SK-N-SH (cell line): ENCODE data around the gene PRR18. TPM values are rescaled to one million over a fixed set of nuclear protein-coding genes. Genes with fewer than 3 reads are reported as not detected.

Experiments used
- CTCF ChIA-PET: fragments of 300-600, 350-600 bp; formaldehyde crosslinking; extraction: SDS; loops from one replicate; lab custom pipeline; 2021; lab: Yijun Ruan, JAX
- POLR2A ChIA-PET: fragments of 350-600 bp; sonication (Branson Sonifier 250); formaldehyde crosslinking; extraction: SDS; loops from one replicate; lab custom pipeline; 2020; ENCODE audit warnings: antibody characterized with exemption, inconsistent platforms; lab: Yijun Ruan, JAX
- DNase-seq: peaks from one replicate; pipeline ENCODE4 v3.0.0; 2012
- H2AFZ ChIP-seq: fragments of 200-600 bp; sonication (generic); 2 replicates; pipeline ENCODE4 v1.8.1; 2016; ENCODE audit warnings: antibody characterized with exemption, mild to moderate bottlenecking, low read depth
- H3F3A ChIP-seq: fragments of 200-600 bp; sonication (generic); replicated peaks from 2 replicates; pipeline ENCODE3; 2016; ENCODE audit warnings: antibody characterized with exemption, mild to moderate bottlenecking; ENCODE audit not compliant: insufficient read depth
- H3K27ac ChIP-seq, 2 experiments: fragments of 200-500 bp in 1 of 2; fragments of 200-600 bp in 1 of 2; sonication (Bioruptor generic) in 1 of 2; sonication (generic), shearing (Covaris generic) in 1 of 2; 2 replicates each; pipeline versions ENCODE4 v1.5.1 to v1.6.1; 2014 to 2016; ENCODE audit warnings: low read depth in 2 of 2, inconsistent platforms in 1 of 2, low read length in 1 of 2, mild to moderate bottlenecking in 1 of 2, mixed read lengths in 1 of 2
- H3K27me3 ChIP-seq: fragments of 200-600 bp; sonication (generic), shearing (Covaris generic); 2 replicates; pipeline ENCODE4 v1.6.1; 2016; ENCODE audit warnings: mixed run types; ENCODE audit not compliant: insufficient read depth
- H3K36me3 ChIP-seq, 2 experiments: fragments of 200-500 bp in 1 of 2; fragments of 200-600 bp in 1 of 2; sonication (Bioruptor generic) in 1 of 2; sonication (generic) in 1 of 2; replicated peaks in 1 of 2; 2 replicates each; pipeline versions ENCODE3 to v1.5.1; 2014 to 2016; ENCODE audit warnings: low read length in 1 of 2, mild to moderate bottlenecking in 1 of 2; ENCODE audit not compliant: insufficient read depth in 2 of 2, control insufficient read depth in 1 of 2
- H3K4me1 ChIP-seq, 2 experiments: fragments of 200-500 bp in 1 of 2; fragments of 200-600 bp in 1 of 2; sonication (Bioruptor generic) in 1 of 2; sonication (generic), shearing (Covaris generic) in 1 of 2; 2 replicates each; pipeline versions ENCODE4 v1.5.1 to v1.6.1; 2014 to 2016; ENCODE audit warnings: low read depth in 1 of 2, low read length in 1 of 2, mixed run types in 1 of 2; ENCODE audit not compliant: insufficient read depth in 2 of 2, control insufficient read depth in 1 of 2
- H3K4me2 ChIP-seq: fragments of 200-600 bp; sonication (generic), shearing (Covaris generic); 2 replicates; pipeline ENCODE4 v1.6.1; 2017; ENCODE audit warnings: mixed run types
- H3K4me3 ChIP-seq, 2 experiments: fragments of 200-500 bp in 1 of 2; fragments of 200-600 bp in 1 of 2; sonication (Bioruptor generic) in 1 of 2; sonication (generic), shearing (Covaris generic) in 1 of 2; 2 replicates each; pipeline versions ENCODE4 v1.5.1 to v1.8.1; 2014 to 2016; ENCODE audit warnings: low read depth in 2 of 2, inconsistent platforms in 1 of 2, low read length in 1 of 2, mild to moderate bottlenecking in 1 of 2, mixed read lengths in 1 of 2, moderate library complexity in 1 of 2
- H3K79me2 ChIP-seq: fragments of 200-600 bp; sonication (generic); 2 replicates; pipeline ENCODE4 v1.8.1; 2017; ENCODE audit warnings: mild to moderate bottlenecking; ENCODE audit not compliant: insufficient read depth
- H3K9ac ChIP-seq: fragments of 200-600 bp; sonication (generic); 2 replicates; pipeline ENCODE4 v1.6.1; 2017; ENCODE audit warnings: mixed run types
- H3K9me2 ChIP-seq: fragments of 200-600 bp; sonication (generic); 2 replicates; pipeline ENCODE4 v1.6.1; 2017; ENCODE audit warnings: mixed run types
- H3K9me3 ChIP-seq: fragments of 200-600 bp; sonication (generic); 2 replicates; pipeline ENCODE4 v1.6.1; 2017; ENCODE audit warnings: mixed run types, mild to moderate bottlenecking, moderate library complexity
- H4K20me1 ChIP-seq: fragments of 200-600 bp; sonication (generic); 2 replicates; pipeline ENCODE4 v1.6.1; 2017; ENCODE audit warnings: mild to moderate bottlenecking, mixed run types; ENCODE audit not compliant: insufficient read depth
- ELF1 ChIP-seq: IDR thresholded peaks from 2 replicates; pipeline ENCODE4 v1.4.0; 2012
- EZH2phosphoT487 ChIP-seq: fragments of 200-600 bp; sonication (generic); IDR thresholded peaks from 2 replicates; pipeline ENCODE4 v1.6.1; 2017; ENCODE audit warnings: low read depth, mixed run types, mild to moderate bottlenecking, antibody characterized with exemption, moderate library complexity, borderline replicate concordance
- FOXM1 ChIP-seq: IDR thresholded peaks from 2 replicates; pipeline ENCODE4 v1.4.0; 2012; ENCODE audit warnings: low read depth, mild to moderate bottlenecking
- JUND ChIP-seq: IDR thresholded peaks from 2 replicates; pipeline ENCODE4 v1.4.0; 2012
- MXI1 ChIP-seq: IDR thresholded peaks from 2 replicates; pipeline ENCODE4 v1.6.1; 2012; ENCODE audit warnings: mild to moderate bottlenecking, low read depth, low read length, improper control_type of control experiment
- NFIC ChIP-seq: IDR thresholded peaks from 2 replicates; pipeline ENCODE4 v1.4.0; 2012; ENCODE audit warnings: borderline replicate concordance
- NRF1 ChIP-seq: IDR thresholded peaks from 2 replicates; pipeline ENCODE4 v1.6.1; 2012; ENCODE audit warnings: low read depth, mild to moderate bottlenecking, low read length
- POLR2AphosphoS5 ChIP-seq: IDR thresholded peaks from 2 replicates; pipeline ENCODE4 v1.6.1; 2012; ENCODE audit warnings: low read depth, low read length
- RAD21 ChIP-seq: IDR thresholded peaks from 2 replicates; pipeline ENCODE4 v1.6.1; 2012; ENCODE audit warnings: mild to moderate bottlenecking, low read length
- RFX5 ChIP-seq: IDR thresholded peaks from 2 replicates; pipeline ENCODE4 v1.6.1; 2012; ENCODE audit warnings: mild to moderate bottlenecking, improper control_type of control experiment, low read length
- RXRA ChIP-seq: IDR thresholded peaks from 2 replicates; pipeline ENCODE4 v1.4.0; 2012; ENCODE audit warnings: low read depth, mild to moderate bottlenecking, borderline replicate concordance
- SIN3A ChIP-seq: IDR thresholded peaks from 2 replicates; pipeline ENCODE4 v1.6.1; 2012; ENCODE audit warnings: low read depth, mild to moderate bottlenecking, low read length, moderate library complexity, borderline replicate concordance
- SMC3 ChIP-seq: IDR thresholded peaks from 2 replicates; pipeline ENCODE4 v1.6.1; 2012; ENCODE audit warnings: low read depth, low read length, improper control_type of control experiment
- TAF1 ChIP-seq: IDR thresholded peaks from 2 replicates; pipeline ENCODE4 v1.6.1; 2012; ENCODE audit warnings: low read depth, mild to moderate bottlenecking, low read length, moderate library complexity, borderline replicate concordance
- TEAD4 ChIP-seq: IDR thresholded peaks from 2 replicates; pipeline ENCODE4 v1.4.0; 2012; ENCODE audit warnings: mild to moderate bottlenecking, borderline replicate concordance; ENCODE audit not compliant: insufficient read depth
- YY1 ChIP-seq: IDR thresholded peaks from 2 replicates; pipeline ENCODE4 v1.4.0; 2012; ENCODE audit warnings: low read depth, mild to moderate bottlenecking
- WGBS: methylation state at CpG from one replicate; pipeline ENCODE4 v1.1.6; 2017; ENCODE audit warnings: low lambda C conversion rate; 5-methylcytosine and 5-hydroxymethylcytosine counted together
- polyA plus RNA-seq, 3 experiments: library from polyadenylated mRNA; depleted of rRNA; stranded (reverse); fragments of >200 nt; gene quantifications; 2 replicates each; pipeline ENCODE4 v1.2.3, GENCODE V29; 2012
- TF ChIP-seq, protein P1 (sequence below): IDR thresholded peaks from 2 replicates; pipeline ENCODE4; 2012
- TF ChIP-seq, protein P2 (sequence below): fragments of 150-350 bp; IDR thresholded peaks from 2 replicates; pipeline ENCODE4 v1.6.1; 2017; ENCODE audit warnings: antibody characterized with exemption, low read length, low read depth, borderline replicate concordance
- TF ChIP-seq, protein P3 (sequence below): IDR thresholded peaks from 2 replicates; pipeline ENCODE4 v1.4.0; 2012; ENCODE audit warnings: low read depth
- TF ChIP-seq, protein P4 (sequence below): fragments of 200-600 bp; sonication (generic); IDR thresholded peaks from 2 replicates; pipeline ENCODE4 v1.6.1; 2017; ENCODE audit warnings: antibody characterized with exemption, mild to moderate bottlenecking, moderate library complexity
- TF ChIP-seq, protein P5 (sequence below): IDR thresholded peaks from 2 replicates; pipeline ENCODE4 v1.4.0; 2012; ENCODE audit warnings: low read depth, borderline replicate concordance

PRR18 gene
- polyA plus RNA-seq, 1 of the 3 experiments (the other 2 are of a cell fraction): 0.02 TPM

DNA sequence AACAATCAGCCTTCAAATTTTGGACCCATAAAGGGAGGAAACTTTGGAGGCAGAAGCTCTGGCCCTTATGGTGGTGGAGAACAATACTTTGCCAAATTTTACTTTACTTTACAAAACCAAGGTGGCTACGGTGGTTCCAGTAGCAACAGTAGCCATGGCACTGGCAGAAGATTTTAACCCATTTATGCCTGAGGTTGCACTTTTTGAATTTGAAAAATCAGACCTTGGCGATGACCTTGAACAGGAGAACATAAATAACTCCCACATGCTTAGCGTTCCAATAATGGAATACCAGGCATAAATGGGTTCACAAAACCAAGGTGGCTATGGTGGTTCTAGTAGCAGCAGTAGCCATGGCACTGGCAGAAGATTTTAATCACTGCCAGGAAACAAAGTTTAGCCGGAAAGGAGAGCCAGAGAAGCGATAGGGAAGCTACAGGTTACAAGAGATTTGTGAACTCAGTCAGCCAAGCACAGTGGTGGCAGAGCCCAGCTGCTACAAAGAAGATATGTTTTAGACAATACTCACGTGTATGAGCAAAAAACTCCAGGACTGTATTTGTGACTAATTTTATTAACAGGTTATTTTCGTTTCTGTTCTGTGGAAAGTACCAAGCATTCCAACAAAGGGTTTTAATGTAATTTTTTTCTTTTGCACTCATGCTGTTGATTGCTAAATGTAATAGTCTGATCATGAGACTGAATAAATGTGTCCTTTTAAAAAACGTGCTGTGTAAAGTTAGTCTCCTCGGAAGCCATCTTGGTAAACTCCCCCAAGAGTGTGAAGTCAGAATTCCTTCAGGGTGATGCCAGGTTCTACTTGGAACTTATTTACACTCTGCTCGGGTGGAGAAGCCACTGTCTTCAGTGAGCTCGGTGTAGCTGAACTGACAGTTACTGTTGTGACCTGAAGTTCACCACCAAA lies 27.4 kb upstream of the PRR18 start:
- Histone ChIP-seq H3K36me3 (peaks cover 3 to 24% of the 10 kb centered on the region in 2 experiments), H2AFZ (no peak overlapping the region)
- POLR2A ChIA-PET: no interaction called here
- TF ChIP-seq NRF1: no peak
- no peak for TF ChIP-seq ELF1
- no peak for TF ChIP-seq SMC3
- no peak for TF ChIP-seq SIN3A
- no peak for TF ChIP-seq JUND
- no peak for TF ChIP-seq RAD21
- TF ChIP-seq RXRA: no peak
- TF ChIP-seq, protein P1, sequence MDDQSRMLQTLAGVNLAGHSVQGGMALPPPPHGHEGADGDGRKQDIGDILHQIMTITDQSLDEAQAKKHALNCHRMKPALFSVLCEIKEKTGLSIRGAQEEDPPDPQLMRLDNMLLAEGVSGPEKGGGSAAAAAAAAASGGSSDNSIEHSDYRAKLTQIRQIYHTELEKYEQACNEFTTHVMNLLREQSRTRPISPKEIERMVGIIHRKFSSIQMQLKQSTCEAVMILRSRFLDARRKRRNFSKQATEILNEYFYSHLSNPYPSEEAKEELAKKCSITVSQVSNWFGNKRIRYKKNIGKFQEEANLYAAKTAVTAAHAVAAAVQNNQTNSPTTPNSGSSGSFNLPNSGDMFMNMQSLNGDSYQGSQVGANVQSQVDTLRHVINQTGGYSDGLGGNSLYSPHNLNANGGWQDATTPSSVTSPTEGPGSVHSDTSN: no peak
- TF ChIP-seq, all 33 proteins: peak for 0
- H3K9ac ChIP-seq: no peak overlapping the region
- H3F3A ChIP-seq: no peaks in the 10 kb centered on the region
- CTCF ChIA-PET: interaction anchor here (0.9 to 1.2 kb wide), 2 partner anchors 21 to 60 kb away, joined by 3 to 4 read pairs; no protein-coding TSS in a partner anchor
- no peaks in the 10 kb centered on the region for H3K27me3 ChIP-seq
- no peak overlapping the region for H3K4me3 ChIP-seq
- H3K9me2 ChIP-seq: no peaks in the 10 kb centered on the region
- no peak overlapping the region for H3K4me2 ChIP-seq
- H3K79me2 ChIP-seq: peaks cover 99% of the 10 kb centered on the region
- H3K9me3 ChIP-seq: no peaks in the 10 kb centered on the region
- no peak overlapping the region for H3K27ac ChIP-seq
- 84% methylated on average over 11 of the region's 11 CpGs for WGBS
- peaks cover 81% of the 10 kb centered on the region for H4K20me1 ChIP-seq
- H3K4me1 ChIP-seq: peaks cover 0 to 12% of the 10 kb centered on the region in 2 experiments; a peak in 2 of 4 replicates
- no peak for DNase-seq

DNA sequence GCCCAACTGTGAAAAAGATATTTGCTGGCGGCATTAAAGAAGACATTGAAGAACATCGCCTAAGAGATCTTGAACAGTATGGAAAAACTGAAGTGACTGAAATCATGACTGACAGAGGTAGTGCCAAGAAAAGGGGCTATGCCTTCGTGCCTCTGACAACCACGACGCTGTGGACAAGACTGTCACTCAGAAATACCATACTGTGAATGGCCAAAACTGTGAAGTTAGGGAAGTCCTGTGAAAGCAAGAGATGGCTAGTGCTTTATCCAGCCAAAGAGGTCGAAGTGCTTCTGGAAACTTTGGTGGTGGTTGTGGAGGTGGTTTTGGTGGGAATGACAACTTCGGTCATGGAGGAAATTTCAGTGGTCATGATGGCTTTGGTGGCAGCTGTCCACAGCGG lies 26.7 kb upstream of the PRR18 start:
- Histone ChIP-seq H3K9ac (no peak overlapping the region), H3K4me2 (no peak overlapping the region), H3K4me3 (no peak overlapping the region), H3F3A (peaks cover 4% of the 10 kb centered on the region), H3K27ac (no peak overlapping the region), H3K36me3 (peaks cover 3 to 24% of the 10 kb centered on the region in 2 experiments), H4K20me1 (peaks cover 80% of the 10 kb centered on the region), H3K79me2 (peaks cover 99% of the 10 kb centered on the region), H3K9me3 (no peaks in the 10 kb centered on the region), H3K4me1 (peaks cover 0 to 14% of the 10 kb centered on the region in 2 experiments; a peak in 2 of 4 replicates), H2AFZ (no peak overlapping the region), H3K27me3 (no peaks in the 10 kb centered on the region), H3K9me2 (no peaks in the 10 kb centered on the region)
- DNase-seq: no peak
- POLR2A ChIA-PET: no interaction called here
- CTCF ChIA-PET: interaction anchor here (1.5 kb wide), 1 partner anchor 66 kb away, joined by 4 read pairs; no protein-coding TSS in a partner anchor
- 95% methylated on average over 8 of the region's 8 CpGs for WGBS
- TF ChIP-seq SIN3A (no peak), ELF1 (no peak), SMC3 (no peak), RFX5 (no peak), TEAD4 (no peak), TAF1 (no peak), POLR2AphosphoS5 (no peak), JUND (no peak), NRF1 (no peak), YY1 (no peak), MXI1 (no peak), NFIC (no peak), FOXM1 (no peak), EZH2phosphoT487 (no peak)
- TF ChIP-seq, protein P2, sequence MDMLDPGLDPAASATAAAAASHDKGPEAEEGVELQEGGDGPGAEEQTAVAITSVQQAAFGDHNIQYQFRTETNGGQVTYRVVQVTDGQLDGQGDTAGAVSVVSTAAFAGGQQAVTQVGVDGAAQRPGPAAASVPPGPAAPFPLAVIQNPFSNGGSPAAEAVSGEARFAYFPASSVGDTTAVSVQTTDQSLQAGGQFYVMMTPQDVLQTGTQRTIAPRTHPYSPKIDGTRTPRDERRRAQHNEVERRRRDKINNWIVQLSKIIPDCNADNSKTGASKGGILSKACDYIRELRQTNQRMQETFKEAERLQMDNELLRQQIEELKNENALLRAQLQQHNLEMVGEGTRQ: no peak
- TF ChIP-seq, protein P3, sequence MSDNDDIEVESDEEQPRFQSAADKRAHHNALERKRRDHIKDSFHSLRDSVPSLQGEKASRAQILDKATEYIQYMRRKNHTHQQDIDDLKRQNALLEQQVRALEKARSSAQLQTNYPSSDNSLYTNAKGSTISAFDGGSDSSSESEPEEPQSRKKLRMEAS: no peak
- TF ChIP-seq, protein P4, sequence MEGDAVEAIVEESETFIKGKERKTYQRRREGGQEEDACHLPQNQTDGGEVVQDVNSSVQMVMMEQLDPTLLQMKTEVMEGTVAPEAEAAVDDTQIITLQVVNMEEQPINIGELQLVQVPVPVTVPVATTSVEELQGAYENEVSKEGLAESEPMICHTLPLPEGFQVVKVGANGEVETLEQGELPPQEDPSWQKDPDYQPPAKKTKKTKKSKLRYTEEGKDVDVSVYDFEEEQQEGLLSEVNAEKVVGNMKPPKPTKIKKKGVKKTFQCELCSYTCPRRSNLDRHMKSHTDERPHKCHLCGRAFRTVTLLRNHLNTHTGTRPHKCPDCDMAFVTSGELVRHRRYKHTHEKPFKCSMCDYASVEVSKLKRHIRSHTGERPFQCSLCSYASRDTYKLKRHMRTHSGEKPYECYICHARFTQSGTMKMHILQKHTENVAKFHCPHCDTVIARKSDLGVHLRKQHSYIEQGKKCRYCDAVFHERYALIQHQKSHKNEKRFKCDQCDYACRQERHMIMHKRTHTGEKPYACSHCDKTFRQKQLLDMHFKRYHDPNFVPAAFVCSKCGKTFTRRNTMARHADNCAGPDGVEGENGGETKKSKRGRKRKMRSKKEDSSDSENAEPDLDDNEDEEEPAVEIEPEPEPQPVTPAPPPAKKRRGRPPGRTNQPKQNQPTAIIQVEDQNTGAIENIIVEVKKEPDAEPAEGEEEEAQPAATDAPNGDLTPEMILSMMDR: no peak
- TF ChIP-seq, protein P5, sequence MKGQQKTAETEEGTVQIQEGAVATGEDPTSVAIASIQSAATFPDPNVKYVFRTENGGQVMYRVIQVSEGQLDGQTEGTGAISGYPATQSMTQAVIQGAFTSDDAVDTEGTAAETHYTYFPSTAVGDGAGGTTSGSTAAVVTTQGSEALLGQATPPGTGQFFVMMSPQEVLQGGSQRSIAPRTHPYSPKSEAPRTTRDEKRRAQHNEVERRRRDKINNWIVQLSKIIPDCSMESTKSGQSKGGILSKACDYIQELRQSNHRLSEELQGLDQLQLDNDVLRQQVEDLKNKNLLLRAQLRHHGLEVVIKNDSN: no peak
